HG02588 (cell line): Measurements from ENCODE around the gene NTRK3.

Experiments used
- ATAC-seq: cut with Tn5 transposase; IDR thresholded peaks from one replicate; pipeline ENCODE4 v1.9.1; 2021; ENCODE audit warnings: mild to moderate bottlenecking, moderate library complexity; ENCODE audit not compliant: unreplicated experiment

NTRK3 gene

GRCh38 chr15:87906444-87906843 is 350.1 kb downstream of the NTRK3 start:
- ATAC-seq = no peak

- ATAC-seq = no peak
Observed at GRCh38 chr15:87902772-87903426, 353.6 kb downstream of the NTRK3 start.

- ATAC-seq = no peak
Observed at GRCh38 chr15:87901926-87902690, 354.4 kb downstream of the NTRK3 start.

GRCh38 chr15:87901008-87901407 is 355.5 kb downstream of the NTRK3 start:
- no peak for ATAC-seq

- ATAC-seq = no peak
Observed at GRCh38 chr15:87896936-87897335, 359.6 kb downstream of the NTRK3 start.

GRCh38 chr15:87887177-87887576 is 369.4 kb downstream of the NTRK3 start:
- no peak for ATAC-seq

- ATAC-seq = no peak
Observed at GRCh38 chr15:87881026-87881425, 375.5 kb downstream of the NTRK3 start.

- ATAC-seq = no peak
Observed at GRCh38 chr15:87877822-87878542, 378.6 kb downstream of the NTRK3 start.

GRCh38 chr15:87877114-87877810 is 379.3 kb downstream of the NTRK3 start:
- no peak for ATAC-seq

GRCh38 chr15:87874896-87875711 is 381.4 kb downstream of the NTRK3 start:
- ATAC-seq = no peak

- no peak for ATAC-seq
Observed at GRCh38 chr15:87873516-87873915, 383.0 kb downstream of the NTRK3 start.

GRCh38 chr15:87871731-87872320 is 384.7 kb downstream of the NTRK3 start:
- no peak for ATAC-seq

- no peak for ATAC-seq
Observed at GRCh38 chr15:87871258-87871681, 385.3 kb downstream of the NTRK3 start.

- no peak for ATAC-seq
Observed at GRCh38 chr15:87866961-87867360, 389.6 kb downstream of the NTRK3 start.

GRCh38 chr15:87863152-87863551 is 393.4 kb downstream of the NTRK3 start:
- ATAC-seq = no peak

GRCh38 chr15:87860743-87861142 is 395.8 kb downstream of the NTRK3 start:
- no peak for ATAC-seq

GRCh38 chr15:87858651-87859050 is 397.9 kb downstream of the NTRK3 start:
- ATAC-seq = no peak

- ATAC-seq = no peak
Observed at GRCh38 chr15:87851497-87851896, 405.0 kb downstream of the NTRK3 start.

GRCh38 chr15:87850916-87851315 is 405.6 kb downstream of the NTRK3 start:
- no peak for ATAC-seq

- ATAC-seq = no peak
Observed at GRCh38 chr15:87849181-87849580, 407.4 kb downstream of the NTRK3 start.
